Activated T-cell treated with anti-CD3 and anti-CD28 coated beads, Interleukin-2, amount 50 U/mL, for 48 hours (primary cell): Measurements from ENCODE around the gene HERC5.

Source experiments
- DNase-seq, 2 experiments: peaks; one replicate each; pipeline ENCODE4 v3.0.0-alpha.2; 2020

HERC5 gene

GRCh38 chr4:88523325-88524129, 66.6 kb downstream of the HERC5 start, which contains the start of gene PYURF:
Gene PYURF (minus strand): TSS chr4:88523776. CDS start chr4:88523700, 76 bp downstream.
- DNase-seq: peak; percentile 89 to 91

GRCh38 chr4:88524171-88524570, 67.3 kb downstream of the HERC5 start:
- no peak for DNase-seq

GRCh38 chr4:88526221-88526815, 69.4 kb downstream of the HERC5 start:
- DNase-seq: no peak

- no peak for DNase-seq
These were observed 70.9 kb downstream of the HERC5 start for GRCh38 chr4:88527787-88528186.

GRCh38 chr4:88528861-88529260, 71.9 kb downstream of the HERC5 start:
- DNase-seq: no peak

- no peak for DNase-seq
These were observed 74.6 kb downstream of the HERC5 start for GRCh38 chr4:88531549-88531948.

GRCh38 chr4:88533088-88533790, 76.3 kb downstream of the HERC5 start:
- no peak for DNase-seq

GRCh38 chr4:88533937-88534750, 77.2 kb downstream of the HERC5 start:
- no peak for DNase-seq

GRCh38 chr4:88535090-88535755, 78.3 kb downstream of the HERC5 start:
- DNase-seq: peak; percentile 39 to 50

GRCh38 chr4:88537709-88538108, 80.8 kb downstream of the HERC5 start:
- no peak for DNase-seq

- peak; percentile 84 to 85 for DNase-seq
These were observed 82.6 kb downstream of the HERC5 start for GRCh38 chr4:88539322-88540068.

GRCh38 chr4:88549815-88550214, 92.9 kb downstream of the HERC5 start:
- no peak for DNase-seq
